GM18909 (cell line): Measurements from ENCODE around the gene IL18.
"Not testable (repeated sequence)": the region's sequence is repeated elsewhere in the genome, so short reads cannot be mapped to it uniquely, and the experiment has no call there.

ENCODE experiments used
- ATAC-seq: cut with Tn5 transposase; IDR thresholded peaks from one replicate; pipeline ENCODE4 v1.9.1; 2021; ENCODE audit warnings: mild to moderate bottlenecking; ENCODE audit not compliant: unreplicated experiment, poor library complexity

Gene IL18

GRCh38 chr11:112173152-112173551, 9.3 kb upstream of the IL18 start:
- no peak for ATAC-seq

GRCh38 chr11:112172362-112172994, 8.6 kb upstream of the IL18 start:
- ATAC-seq: peak; percentile 70

GRCh38 chr11:112167145-112167544, 3.3 kb upstream of the IL18 start, which contains the start of gene TEX12:
Gene TEX12 (plus strand): TSS chr11:112167372. CDS start chr11:112169269, 1,897 bp downstream.
- ATAC-seq: no peak

GRCh38 chr11:112166562-112166961, 2.7 kb upstream of the IL18 start:
- ATAC-seq: no peak

- ATAC-seq: no peak
Measured at GRCh38 chr11:112165049-112165448, 1.2 kb upstream of the IL18 start.

GRCh38 chr11:112162761-112163546, 940 bp downstream of the IL18 start:
- ATAC-seq: no peak

- ATAC-seq: not testable (repeated sequence)
Measured at GRCh38 chr11:112162200-112162599, 1.7 kb downstream of the IL18 start.

- no peak for ATAC-seq
Measured at GRCh38 chr11:112161012-112161411, 2.9 kb downstream of the IL18 start.

- no peak for ATAC-seq
Measured at GRCh38 chr11:112160091-112160848, 3.6 kb downstream of the IL18 start.

GRCh38 chr11:112159098-112160065, 4.5 kb downstream of the IL18 start:
- no peak for ATAC-seq

- ATAC-seq: no peak
Measured at GRCh38 chr11:112156956-112157766, 6.7 kb downstream of the IL18 start.

GRCh38 chr11:112156153-112156955, 7.5 kb downstream of the IL18 start:
- ATAC-seq: no peak

GRCh38 chr11:112150517-112150916, 13.4 kb downstream of the IL18 start:
- ATAC-seq: no peak

GRCh38 chr11:112143597-112143996, 20.3 kb downstream of the IL18 start:
- no peak for ATAC-seq

GRCh38 chr11:112134473-112134872, 29.4 kb downstream of the IL18 start:
- no peak for ATAC-seq

GRCh38 chr11:112132737-112133136, 31.2 kb downstream of the IL18 start:
- ATAC-seq: no peak

GRCh38 chr11:112129656-112130055, 34.2 kb downstream of the IL18 start:
- no peak for ATAC-seq

- no peak for ATAC-seq
Measured at GRCh38 chr11:112128483-112129121, 35.3 kb downstream of the IL18 start.
